Prostate gland (tissue), 2 donors: ENCODE results near the gene RTF1.

Experiments
- CTCF ChIP-seq, 4 experiments: fragments of 200-600 bp in 2 of 4; fragments of 450-650 bp in 2 of 4; sonication (generic) in 2 of 4; IDR thresholded peaks; 1 replicate in 3 of 4; 2 replicates in 1 of 4; pipeline ENCODE4 v1.5.1; 2016 to 2019; ENCODE audit warnings: antibody characterized with exemption in 4 of 4, mild to moderate bottlenecking in 2 of 4, moderate library complexity in 2 of 4
- POLR2A ChIP-seq: fragments of 450-650 bp; IDR thresholded peaks from one replicate; pipeline ENCODE4 v1.6.1; 2016; ENCODE audit warnings: antibody characterized with exemption, mild to moderate bottlenecking
- POLR2AphosphoS5 ChIP-seq: sonication (generic); formaldehyde crosslinking; IDR thresholded peaks from one replicate; pipeline ENCODE4 v1.6.1; 2017; ENCODE audit warnings: antibody characterized with exemption

- TF ChIP-seq CTCF (IDR thresholded peaks at IDR 0.05) (no peak), POLR2A (no peak), POLR2AphosphoS5 (no peak)
Measured at GRCh38 chr15:41494922-41495735, 78.2 kb downstream of the RTF1 start.
